PC-9 (cell line): ENCODE results near the gene PEPD. TPM values are rescaled to one million over a fixed set of nuclear protein-coding genes. Genes with fewer than 3 reads are reported as not detected.

Experiments used
- BruUV-seq: library from RNA; stranded (reverse); fragments of 400-500 nt; replicated peaks from 2 replicates; lab custom pipeline; 2021; lab: Mats Ljungman, UMichigan
- CTCF ChIA-PET: fragments of 300-600 bp; sonication (Branson Sonifier 250); formaldehyde crosslinking; loops from one replicate; lab custom pipeline; 2022; ENCODE audit warnings: antibody characterized with exemption; lab: Charles Lee
- POLR2A ChIA-PET: fragments of 300-600 bp; sonication (Branson Sonifier 250); formaldehyde crosslinking; loops from one replicate; lab custom pipeline; 2022; ENCODE audit warnings: antibody characterized with exemption; ENCODE audit not compliant: unreplicated experiment; lab: Charles Lee
- DNase-seq, 2 experiments: peaks; one replicate each; pipeline versions ENCODE4 v3.0.0 to v3.0.0-alpha.2; 2015 to 2022; ENCODE audit warnings: mixed read lengths in 1 of 2
- H2AFZ ChIP-seq: fragments of 200-600 bp; sonication (generic); 2 replicates; pipeline ENCODE4 v1.8.1; 2017; ENCODE audit warnings: antibody characterized with exemption
- H3F3A ChIP-seq: fragments of 200-600 bp; sonication (generic); 2 replicates; pipeline ENCODE4 v1.8.1; 2017; ENCODE audit warnings: antibody characterized with exemption, mild to moderate bottlenecking, low read depth; ENCODE audit not compliant: insufficient read depth
- H3K27ac ChIP-seq: fragments of 200-600 bp; sonication (generic); 2 replicates; pipeline ENCODE4 v1.6.1; 2016; ENCODE audit warnings: mixed run types
- H3K27me3 ChIP-seq: fragments of 200-600 bp; sonication (generic); 2 replicates; pipeline ENCODE4 v1.6.1; 2016; ENCODE audit warnings: low read depth, mixed run types; ENCODE audit not compliant: insufficient read depth
- H3K36me3 ChIP-seq: fragments of 200-600 bp; sonication (generic); 2 replicates; pipeline ENCODE4 v1.6.1; 2016; ENCODE audit warnings: low read depth, mixed run types
- H3K4me1 ChIP-seq: fragments of 200-600 bp; sonication (generic); replicated peaks from 2 replicates; pipeline ENCODE4 v1.6.1; 2016; ENCODE audit warnings: mixed run types; ENCODE audit not compliant: insufficient read depth
- H3K4me2 ChIP-seq: fragments of 200-600 bp; sonication (generic); 2 replicates; pipeline ENCODE4 v1.6.1; 2017; ENCODE audit warnings: mixed run types
- H3K4me3 ChIP-seq: fragments of 200-600 bp; sonication (generic); 2 replicates; pipeline ENCODE4 v1.6.1; 2016; ENCODE audit warnings: mixed run types
- H3K79me2 ChIP-seq: fragments of 200-600 bp; sonication (generic); 2 replicates; pipeline ENCODE4 v1.6.1; 2017; ENCODE audit warnings: low read depth, mixed run types
- H3K9me2 ChIP-seq: fragments of 200-600 bp; sonication (generic); 2 replicates; pipeline ENCODE4 v1.8.1; 2017; ENCODE audit warnings: mild to moderate bottlenecking; ENCODE audit not compliant: insufficient read depth
- H3K9me3 ChIP-seq: fragments of 200-600 bp; sonication (generic); 2 replicates; pipeline ENCODE4 v1.8.1; 2016; ENCODE audit warnings: low read depth; ENCODE audit not compliant: insufficient read depth
- H4K20me1 ChIP-seq: fragments of 200-600 bp; sonication (generic); 2 replicates; pipeline ENCODE4 v1.8.1; 2017; ENCODE audit not compliant: insufficient read depth
- EZH2 ChIP-seq: fragments of 200-600 bp; sonication (generic); IDR thresholded peaks from 2 replicates; pipeline ENCODE4 v1.8.0; 2017; ENCODE audit warnings: antibody characterized with exemption, low read depth
- intact Hi-C: fragments of 100-400 bp; cut with micrococcal nuclease; formaldehyde crosslinking; loops from one replicate; pipeline ENCODE4 v1.10.0; 2022; ENCODE audit not compliant: unreplicated experiment
- total RNA-seq: library from RNA; stranded (reverse); gene quantifications from 2 replicates; pipeline ENCODE4 v1.2.3, GENCODE V29; 2021
- TF ChIP-seq, protein P1 (sequence below): fragments of 200-600 bp; sonication (generic); conservative IDR thresholded peaks from 2 replicates; pipeline ENCODE4 v1.6.1; 2017; ENCODE audit warnings: mixed run types, antibody characterized with exemption, mild to moderate bottlenecking, moderate library complexity

Gene PEPD
- total RNA-seq, 1 experiment from 2014 or later: 71.0 TPM

DNA sequence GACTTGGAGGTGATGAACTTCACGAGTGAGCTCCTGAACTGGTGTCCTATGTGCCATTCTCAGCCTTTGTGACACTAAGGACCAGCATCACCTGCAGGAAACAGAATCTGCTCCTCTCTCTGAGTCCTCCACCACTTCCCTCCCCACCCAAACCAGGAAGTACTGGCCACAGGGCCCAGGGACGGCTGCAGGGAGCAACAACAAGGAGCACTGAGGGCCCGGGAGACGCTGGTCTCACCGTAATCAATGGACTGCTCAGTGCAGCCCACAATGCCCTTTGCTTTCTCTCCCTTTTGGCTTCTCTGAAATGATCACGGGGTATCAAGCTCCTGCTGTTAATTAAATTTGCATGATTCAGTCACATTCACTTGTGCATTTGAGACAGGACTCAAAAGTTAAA lies 18.6 kb downstream of the PEPD start:
- CTCF ChIA-PET: no interaction called here
- H3K4me3 ChIP-seq: no peak overlapping the region
- H2AFZ ChIP-seq: no peak overlapping the region
- POLR2A ChIA-PET: no interaction called here
- H3K36me3 ChIP-seq: no peaks in the 10 kb centered on the region
- H3K4me2 ChIP-seq: no peak overlapping the region
- DNase-seq: no peak
- no peaks in the 10 kb centered on the region for H3K9me2 ChIP-seq
- no peaks in the 10 kb centered on the region for H3K9me3 ChIP-seq
- no peaks in the 10 kb centered on the region for H4K20me1 ChIP-seq
- no peak for TF ChIP-seq EZH2
- H3K27ac ChIP-seq: no peak overlapping the region
- intact Hi-C loops: no loop called here
- peaks cover 16% of the 10 kb centered on the region for H3F3A ChIP-seq
- peaks cover 25% of the 10 kb centered on the region for H3K4me1 ChIP-seq
- H3K27me3 ChIP-seq: no peaks in the 10 kb centered on the region
- H3K79me2 ChIP-seq: peaks cover 12% of the 10 kb centered on the region
- BruUV-seq: no TSS peak

DNA sequence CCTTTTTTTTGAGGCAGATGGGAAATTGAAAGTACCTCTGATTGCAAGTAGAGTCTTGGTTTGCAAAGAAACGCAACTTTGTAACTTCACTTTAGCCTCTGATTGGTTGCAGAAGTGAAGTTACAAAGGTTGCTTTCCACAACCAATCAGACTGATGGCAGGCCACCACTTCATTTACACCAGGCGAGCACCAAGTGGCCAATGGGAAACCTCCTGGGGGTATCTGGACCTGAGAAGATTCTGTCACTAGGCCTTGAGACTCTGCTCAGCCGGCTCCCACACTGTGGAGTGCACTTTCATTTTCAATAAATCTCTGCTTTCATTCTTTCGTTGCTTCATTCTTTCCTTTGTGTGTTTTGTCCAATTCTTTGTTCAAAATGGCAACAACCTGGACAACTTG lies 19.1 kb downstream of the PEPD start:
- Histone ChIP-seq H3K9me3 (no peaks in the 10 kb centered on the region), H3F3A (peaks cover 11% of the 10 kb centered on the region; the same call in 1 of the 2 replicates), H3K9me2 (no peaks in the 10 kb centered on the region), H3K27me3 (no peaks in the 10 kb centered on the region), H3K4me3 (no peak overlapping the region), H3K36me3 (no peaks in the 10 kb centered on the region), H3K4me1 (peaks cover 20% of the 10 kb centered on the region), H2AFZ (no peak overlapping the region), H3K79me2 (peaks cover 12% of the 10 kb centered on the region), H3K27ac (no peak overlapping the region), H3K4me2 (no peak overlapping the region), H4K20me1 (no peaks in the 10 kb centered on the region)
- intact Hi-C loops: no loop called here
- CTCF ChIA-PET: no interaction called here
- TF ChIP-seq, protein P1, sequence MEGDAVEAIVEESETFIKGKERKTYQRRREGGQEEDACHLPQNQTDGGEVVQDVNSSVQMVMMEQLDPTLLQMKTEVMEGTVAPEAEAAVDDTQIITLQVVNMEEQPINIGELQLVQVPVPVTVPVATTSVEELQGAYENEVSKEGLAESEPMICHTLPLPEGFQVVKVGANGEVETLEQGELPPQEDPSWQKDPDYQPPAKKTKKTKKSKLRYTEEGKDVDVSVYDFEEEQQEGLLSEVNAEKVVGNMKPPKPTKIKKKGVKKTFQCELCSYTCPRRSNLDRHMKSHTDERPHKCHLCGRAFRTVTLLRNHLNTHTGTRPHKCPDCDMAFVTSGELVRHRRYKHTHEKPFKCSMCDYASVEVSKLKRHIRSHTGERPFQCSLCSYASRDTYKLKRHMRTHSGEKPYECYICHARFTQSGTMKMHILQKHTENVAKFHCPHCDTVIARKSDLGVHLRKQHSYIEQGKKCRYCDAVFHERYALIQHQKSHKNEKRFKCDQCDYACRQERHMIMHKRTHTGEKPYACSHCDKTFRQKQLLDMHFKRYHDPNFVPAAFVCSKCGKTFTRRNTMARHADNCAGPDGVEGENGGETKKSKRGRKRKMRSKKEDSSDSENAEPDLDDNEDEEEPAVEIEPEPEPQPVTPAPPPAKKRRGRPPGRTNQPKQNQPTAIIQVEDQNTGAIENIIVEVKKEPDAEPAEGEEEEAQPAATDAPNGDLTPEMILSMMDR: no peak
- TF ChIP-seq EZH2: no peak
- no peak for DNase-seq
- BruUV-seq: no TSS peak
- POLR2A ChIA-PET: no interaction called here

DNA sequence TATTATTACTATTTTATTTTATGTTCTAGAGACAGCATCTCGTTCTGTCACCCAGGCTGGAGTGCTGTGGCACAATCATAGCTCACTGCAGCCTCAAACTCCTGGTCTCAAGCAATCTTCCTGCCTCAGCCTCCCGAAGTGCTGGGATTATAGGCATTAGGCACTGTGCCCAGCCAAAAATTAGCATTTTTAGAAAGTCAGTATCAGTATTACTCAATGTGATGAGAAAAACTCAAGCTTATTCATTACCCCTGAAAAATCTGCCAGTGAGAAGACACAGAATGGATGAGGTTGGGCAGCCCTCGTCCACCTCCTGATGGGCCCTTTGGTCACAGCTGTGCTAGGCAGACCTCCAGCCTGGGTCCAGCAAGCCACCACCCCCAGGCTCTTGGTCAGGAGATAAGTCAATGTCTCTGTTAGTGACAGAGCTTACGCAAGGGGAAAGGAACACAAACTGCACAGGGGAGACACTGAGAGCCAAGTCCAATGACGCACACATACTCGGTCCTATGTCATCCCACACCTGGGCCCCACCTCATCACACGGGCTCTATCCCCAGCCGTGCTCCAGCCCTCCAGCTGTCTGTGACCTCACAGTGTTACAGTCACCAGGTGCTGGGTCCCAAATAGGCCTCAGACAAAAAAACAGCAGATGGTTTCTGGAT lies 19.8 kb downstream of the PEPD start:
- Histone ChIP-seq H3K9me2 (no peaks in the 10 kb centered on the region), H3K4me2 (no peak overlapping the region), H3K9me3 (no peaks in the 10 kb centered on the region), H3K4me3 (no peak overlapping the region), H2AFZ (no peak overlapping the region), H3K36me3 (no peaks in the 10 kb centered on the region), H3K27me3 (no peaks in the 10 kb centered on the region), H3F3A (peaks cover 4% of the 10 kb centered on the region; the same call in 1 of the 2 replicates), H3K27ac (no peak overlapping the region), H4K20me1 (no peaks in the 10 kb centered on the region), H3K4me1 (peaks cover 13% of the 10 kb centered on the region), H3K79me2 (peaks cover 12% of the 10 kb centered on the region)
- intact Hi-C loops: no loop called here
- no peak for TF ChIP-seq EZH2
- TF ChIP-seq, protein P1: no peak
- CTCF ChIA-PET: no interaction called here
- DNase-seq: no peak
- no TSS peak for BruUV-seq
- POLR2A ChIA-PET: no interaction called here

DNA sequence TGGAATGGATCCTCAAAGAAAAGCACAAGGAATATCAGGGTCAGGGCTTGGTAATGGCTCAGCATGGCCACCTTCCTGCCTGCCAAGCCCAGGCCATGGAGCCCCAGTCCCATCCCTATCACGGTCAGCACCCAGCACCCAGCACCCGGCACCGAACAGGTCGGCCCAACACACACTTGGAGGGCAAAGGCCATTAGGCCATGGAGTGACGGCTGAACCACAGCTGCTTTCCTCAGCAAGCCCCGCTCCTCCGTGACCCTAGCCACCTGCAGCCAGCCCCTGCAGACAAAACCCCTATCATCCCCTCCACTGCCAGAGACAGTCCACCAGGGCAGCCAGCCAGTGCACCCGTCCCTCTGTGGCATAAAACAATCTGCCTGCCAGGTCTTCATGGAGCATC lies 20.6 kb downstream of the PEPD start:
- CTCF ChIA-PET: no interaction called here
- Histone ChIP-seq H4K20me1 (no peaks in the 10 kb centered on the region), H3F3A (no peaks in the 10 kb centered on the region), H3K9me2 (no peaks in the 10 kb centered on the region), H2AFZ (no peak overlapping the region), H3K4me3 (no peak overlapping the region), H3K79me2 (peaks cover 5% of the 10 kb centered on the region; the same call in 1 of the 2 replicates), H3K9me3 (no peaks in the 10 kb centered on the region), H3K4me1 (peaks cover 5% of the 10 kb centered on the region), H3K27me3 (no peaks in the 10 kb centered on the region), H3K4me2 (no peak overlapping the region), H3K27ac (no peak overlapping the region), H3K36me3 (no peaks in the 10 kb centered on the region)
- intact Hi-C loops: no loop called here
- no TSS peak for BruUV-seq
- DNase-seq: no peak
- POLR2A ChIA-PET: no interaction called here
- TF ChIP-seq, protein P1: no peak
